ENCODE results near the gene TTC38.
"Not testable (repeated sequence)": the region's sequence is repeated elsewhere in the genome, so short reads cannot be mapped to it uniquely, and the experiment has no call there.

TTC38 gene

DNA sequence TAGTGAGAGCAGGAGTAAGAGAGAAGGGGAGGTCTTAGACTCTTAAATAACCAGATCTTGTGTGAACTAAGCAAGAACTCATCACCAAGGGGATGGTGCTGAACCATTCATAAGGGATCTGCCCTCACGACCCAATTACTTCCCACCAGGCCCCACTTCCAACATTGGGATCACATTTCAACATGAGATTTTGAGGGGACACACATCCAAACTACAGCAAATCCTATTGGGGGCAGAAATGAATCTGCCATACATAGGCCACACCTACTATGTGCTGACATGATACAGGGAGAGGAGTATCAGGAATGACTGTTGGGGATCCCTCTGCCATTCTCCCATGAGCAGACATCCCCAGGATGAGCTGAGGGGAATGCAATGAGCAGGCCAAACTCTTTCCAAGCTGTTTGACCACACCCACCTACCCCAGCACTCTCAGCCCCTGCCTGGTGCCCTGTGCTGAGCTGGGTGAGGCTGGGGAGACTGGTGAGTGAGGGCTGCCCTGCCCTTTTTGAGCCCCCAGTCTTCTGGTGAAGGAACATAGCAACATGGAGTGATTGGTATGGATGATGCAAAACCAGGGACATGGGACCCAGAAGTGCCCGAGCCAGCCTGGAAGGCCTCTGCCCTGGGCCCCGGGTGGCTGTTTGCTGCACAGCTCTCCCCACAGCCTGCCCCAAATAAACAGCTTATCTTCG lies 27.6 kb downstream of the TTC38 start:
- DNase-seq (ENCODE audit: low read depth in 1 of 2, low spot score in 1 of 2), result no peak

DNA sequence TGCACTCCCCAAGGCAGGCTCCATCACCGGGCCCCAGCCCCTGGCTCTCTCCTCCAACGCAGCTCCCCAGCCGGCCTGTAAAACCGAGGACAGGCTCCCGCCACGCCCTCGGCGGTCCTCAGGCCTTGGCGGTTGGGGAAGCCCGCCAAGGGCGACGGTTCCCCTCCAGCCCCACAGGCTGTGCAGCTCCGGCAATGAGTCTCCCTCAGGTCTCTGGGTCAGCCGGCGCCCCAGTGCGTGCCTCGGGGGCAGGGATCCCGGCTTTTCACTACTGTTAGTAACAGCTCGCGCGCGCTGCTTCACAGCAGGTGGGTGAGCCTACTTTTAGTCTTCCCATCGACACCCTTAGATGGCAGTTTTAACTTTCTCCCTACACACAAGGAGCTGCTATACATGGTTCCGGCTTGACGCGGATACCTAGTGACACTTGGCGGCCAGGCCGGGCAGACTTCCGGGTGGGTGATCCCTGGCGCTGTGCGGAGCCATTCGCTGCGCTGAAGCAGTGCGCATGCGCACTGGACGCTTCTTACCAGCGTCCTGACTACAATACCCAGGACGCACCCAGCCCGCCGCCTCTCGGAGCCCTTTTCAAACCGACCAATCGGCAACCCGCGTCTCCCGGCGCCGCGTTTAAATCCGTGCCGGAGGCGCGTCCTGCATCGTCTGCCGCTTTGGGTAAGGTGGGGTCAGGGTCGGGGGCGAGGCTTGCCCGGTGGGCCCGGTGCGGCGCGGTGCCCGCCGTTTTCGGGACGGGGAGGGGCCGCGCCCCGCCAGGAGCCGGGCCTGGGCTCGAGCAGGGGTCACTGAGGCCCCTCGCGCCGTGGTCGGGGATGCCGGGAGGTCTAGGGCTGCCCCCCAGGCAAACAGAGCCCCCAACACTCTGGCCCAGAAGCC lies 28.7 kb downstream of the TTC38 start, which contains the start of gene GTSE1:
GTSE1 (plus strand) TSS at position 614 of the 894 bp plus-strand sequence. CDS start 531 bp downstream, outside the sequence.
- peak; percentile 90 to 96 for DNase-seq (ENCODE audit: low read depth in 1 of 2, low spot score in 1 of 2)

DNA sequence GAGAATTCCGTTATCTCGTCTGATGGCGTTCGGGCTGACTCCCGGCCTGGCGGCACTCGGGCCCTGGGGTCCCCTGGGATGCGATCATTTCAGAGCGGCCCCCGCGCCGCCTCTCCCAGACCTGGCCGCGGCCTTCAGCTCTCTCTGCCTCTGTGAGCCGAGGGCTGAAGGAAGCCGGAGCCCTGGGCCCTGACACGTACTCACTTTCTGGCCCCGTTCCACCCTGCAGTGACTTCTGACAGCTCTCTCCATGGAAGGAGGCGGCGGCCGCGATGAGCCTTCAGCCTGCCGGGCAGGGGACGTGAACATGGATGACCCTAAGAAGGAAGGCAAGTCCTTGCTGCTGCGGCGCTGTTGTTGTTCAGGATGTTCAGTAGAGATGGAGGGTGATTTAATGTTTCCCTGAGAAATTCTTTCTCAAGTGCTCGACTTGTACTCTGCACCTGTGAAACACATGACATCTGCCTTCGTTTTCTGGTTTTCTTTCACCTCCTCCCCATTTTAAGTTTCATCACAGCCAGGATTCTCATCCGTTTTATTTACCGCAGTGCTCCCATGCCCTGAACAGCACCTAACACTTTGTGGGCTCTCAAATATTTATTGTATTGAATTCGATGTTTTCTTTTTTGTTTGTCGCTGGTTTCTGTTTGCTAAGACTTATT lies 29.5 kb downstream of the TTC38 start:
- no peak for DNase-seq (ENCODE audit: low read depth in 1 of 2, low spot score in 1 of 2)

DNA sequence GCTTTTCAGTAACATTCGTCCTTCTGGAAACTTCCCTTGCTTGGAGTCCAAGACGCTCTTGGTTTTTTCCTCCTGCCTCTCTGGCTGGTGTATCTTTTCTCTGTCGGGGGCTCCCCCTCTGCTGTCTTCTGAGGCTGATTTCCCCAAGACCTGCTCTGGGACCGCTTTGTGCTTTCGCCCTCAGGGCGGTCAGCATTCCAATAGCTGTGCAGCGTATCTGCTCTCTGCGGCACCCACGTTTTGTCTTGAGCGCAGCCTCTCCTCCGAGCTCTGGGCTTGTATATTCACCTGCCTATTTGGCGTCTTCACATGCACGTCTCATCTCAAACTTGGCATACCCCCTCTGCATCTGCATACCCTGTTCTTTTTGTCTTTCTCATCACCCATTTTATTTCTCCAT lies 31.3 kb downstream of the TTC38 start:
- DNase-seq (ENCODE audit: low read depth in 1 of 2, low spot score in 1 of 2), result no peak

DNA sequence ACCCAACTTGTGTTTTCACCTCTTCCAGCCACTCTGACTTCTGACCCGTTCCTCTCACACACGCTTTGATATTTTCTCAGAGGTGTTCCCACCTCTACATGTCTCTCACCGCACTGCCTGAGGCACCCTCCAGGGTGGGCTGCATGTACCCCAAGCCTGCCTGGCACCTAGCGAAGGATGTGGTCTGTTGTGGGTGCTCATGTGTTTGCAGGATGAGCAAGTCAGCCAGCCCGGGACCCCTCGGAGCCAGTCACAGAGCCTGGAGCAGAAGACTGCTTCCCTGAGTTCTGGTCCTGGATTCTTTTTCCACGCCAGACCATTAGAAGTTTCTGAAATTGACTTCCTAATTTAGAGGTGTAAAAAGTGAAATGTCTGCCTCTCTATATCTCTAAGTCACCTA lies 32.7 kb downstream of the TTC38 start:
- no peak for DNase-seq (ENCODE audit: low read depth in 1 of 2, low spot score in 1 of 2)

DNA sequence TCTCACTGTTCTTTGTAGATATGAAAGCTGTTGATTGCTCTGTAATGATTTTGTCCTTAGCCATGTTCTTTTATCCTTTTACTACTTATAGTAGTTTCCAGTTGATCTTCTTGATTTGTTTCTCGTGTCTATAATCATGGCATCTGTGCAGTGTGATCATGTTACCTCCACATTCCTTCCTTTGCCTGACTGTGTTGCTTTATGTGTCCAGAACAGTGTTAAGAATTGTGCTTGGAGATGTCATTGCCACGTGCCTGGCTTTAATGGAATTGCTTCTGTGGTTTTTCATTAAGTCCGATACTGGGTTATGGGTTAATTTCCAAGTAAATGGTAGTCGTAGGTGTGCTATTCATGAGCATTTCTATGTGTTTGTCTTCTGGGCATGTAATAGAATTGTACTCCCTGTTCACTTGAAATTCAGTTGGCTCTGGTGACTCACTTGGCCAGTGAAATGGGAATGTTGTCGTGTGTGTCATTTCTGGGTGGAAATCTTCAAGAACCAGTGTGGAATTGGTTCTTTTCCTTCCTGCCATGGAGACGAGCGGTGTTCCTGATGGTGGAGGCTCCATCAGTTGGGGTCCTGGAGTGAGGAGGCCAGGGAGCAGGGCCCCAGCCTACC lies 35.6 kb downstream of the TTC38 start:
- no peak for DNase-seq (ENCODE audit: low read depth in 1 of 2, low spot score in 1 of 2)

DNA sequence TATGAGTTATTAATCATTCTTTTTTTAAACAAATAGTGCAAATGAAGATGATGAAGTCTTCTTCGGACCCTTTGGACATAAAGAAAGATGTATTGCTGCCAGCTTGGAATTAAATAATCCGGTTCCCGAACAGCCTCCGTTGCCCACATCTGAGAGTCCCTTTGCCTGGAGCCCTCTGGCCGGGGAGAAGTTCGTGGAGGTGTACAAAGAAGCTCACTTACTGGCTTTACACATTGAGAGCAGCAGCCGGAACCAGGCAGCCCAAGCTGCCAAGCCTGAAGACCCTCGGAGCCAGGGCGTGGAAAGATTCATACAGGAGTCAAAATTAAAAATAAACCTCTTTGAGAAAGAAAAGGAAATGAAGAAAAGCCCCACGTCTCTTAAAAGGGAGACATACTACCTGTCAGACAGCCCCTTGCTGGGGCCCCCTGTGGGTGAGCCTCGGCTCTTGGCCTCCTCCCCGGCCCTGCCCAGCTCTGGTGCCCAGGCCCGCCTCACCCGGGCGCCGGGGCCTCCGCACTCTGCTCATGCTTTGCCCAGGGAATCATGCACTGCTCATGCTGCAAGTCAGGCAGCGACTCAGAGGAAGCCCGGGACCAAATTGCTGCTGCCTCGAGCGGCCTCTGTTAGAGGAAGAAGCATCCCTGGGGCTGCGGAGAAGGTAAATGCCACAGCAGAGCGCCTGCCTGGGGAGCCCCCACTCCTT lies 40.6 kb downstream of the TTC38 start:
- DNase-seq (ENCODE audit: low read depth in 1 of 2, low spot score in 1 of 2), result no peak

DNA sequence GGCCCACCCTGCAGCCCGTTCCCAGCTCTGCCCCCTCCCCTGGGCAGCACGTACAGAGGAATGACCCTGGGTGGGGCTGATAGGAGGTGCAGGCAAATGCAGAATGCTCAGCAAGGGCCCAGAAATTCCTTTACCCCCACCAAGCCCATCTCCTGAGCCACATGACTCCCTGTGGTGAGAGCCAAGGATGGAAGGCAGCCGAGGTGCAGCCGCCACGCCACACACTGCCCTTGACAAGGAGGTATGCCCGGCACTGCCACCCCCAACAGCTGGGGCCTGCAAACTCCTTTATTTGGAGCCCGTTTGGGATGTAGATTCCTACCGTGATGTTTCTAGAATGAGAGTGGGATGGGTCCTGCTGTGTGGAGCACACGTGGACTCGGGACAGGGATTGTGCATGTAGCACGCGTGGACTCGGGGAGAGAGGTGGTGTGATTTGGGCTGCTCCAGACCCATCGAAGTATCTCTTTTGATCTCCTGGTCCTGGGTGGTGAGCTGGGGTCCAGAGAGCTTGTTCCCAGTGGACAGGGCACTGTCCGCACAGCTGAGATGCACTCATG lies 41.8 kb downstream of the TTC38 start:
- no peak for DNase-seq (ENCODE audit: low read depth in 1 of 2, low spot score in 1 of 2)

DNA sequence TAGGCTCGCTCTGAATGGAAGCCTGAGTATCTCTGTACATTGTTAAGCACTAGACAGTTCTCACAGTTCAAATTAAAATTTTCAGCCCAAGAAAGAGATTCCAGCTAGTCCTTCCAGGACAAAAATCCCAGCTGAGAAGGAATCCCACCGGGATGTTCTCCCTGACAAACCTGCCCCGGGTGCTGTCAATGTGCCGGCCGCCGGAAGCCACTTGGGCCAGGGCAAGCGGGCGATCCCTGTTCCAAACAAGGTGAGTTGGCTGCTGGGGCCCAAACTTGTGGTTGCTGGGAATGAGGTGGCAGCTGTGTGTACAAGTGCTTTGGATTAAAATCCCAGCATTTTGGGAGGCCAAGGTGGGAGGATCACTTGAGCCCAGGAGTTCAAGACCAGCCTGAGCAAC lies 44.2 kb downstream of the TTC38 start:
- DNase-seq (ENCODE audit: low read depth in 1 of 2, low spot score in 1 of 2), result no peak

DNA sequence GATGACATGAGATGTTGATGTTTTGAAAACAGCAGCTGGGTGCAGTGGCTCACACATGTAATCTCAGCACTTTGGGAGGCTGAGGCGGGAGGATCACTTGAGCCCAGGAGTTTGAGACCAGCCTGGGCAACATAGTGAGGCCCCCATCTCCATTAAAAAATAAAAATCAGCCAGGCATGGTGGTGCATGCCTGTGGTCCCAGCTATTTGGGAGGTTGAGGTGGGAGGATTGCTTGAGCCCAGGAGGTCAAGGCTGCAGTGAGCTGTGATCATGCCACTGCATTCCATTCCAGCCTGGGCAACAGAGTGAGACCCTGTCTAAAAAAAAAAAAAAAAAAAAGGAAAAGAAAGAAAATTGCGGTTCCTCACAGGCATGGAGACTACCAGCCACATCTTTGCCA lies 45.0 kb downstream of the TTC38 start:
- not testable (repeated sequence) for DNase-seq (ENCODE audit: low read depth in 1 of 2, low spot score in 1 of 2)

DNA sequence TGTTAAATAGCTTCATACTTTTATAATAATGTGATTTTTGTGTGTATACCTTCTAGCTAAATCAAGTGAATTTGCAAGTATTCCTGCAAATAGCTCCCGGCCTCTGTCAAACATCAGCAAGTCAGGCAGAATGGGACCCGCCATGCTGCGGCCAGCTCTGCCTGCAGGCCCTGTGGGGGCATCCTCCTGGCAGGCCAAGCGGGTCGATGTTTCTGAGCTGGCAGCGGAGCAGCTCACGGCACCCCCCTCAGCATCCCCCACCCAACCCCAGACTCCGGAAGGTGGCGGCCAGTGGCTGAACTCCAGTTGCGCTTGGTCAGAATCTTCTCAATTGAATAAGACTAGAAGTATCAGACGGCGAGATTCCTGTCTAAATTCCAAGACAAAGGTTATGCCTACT lies 48.2 kb downstream of the TTC38 start:
- no peak for DNase-seq (ENCODE audit: low read depth in 1 of 2, low spot score in 1 of 2)

DNA sequence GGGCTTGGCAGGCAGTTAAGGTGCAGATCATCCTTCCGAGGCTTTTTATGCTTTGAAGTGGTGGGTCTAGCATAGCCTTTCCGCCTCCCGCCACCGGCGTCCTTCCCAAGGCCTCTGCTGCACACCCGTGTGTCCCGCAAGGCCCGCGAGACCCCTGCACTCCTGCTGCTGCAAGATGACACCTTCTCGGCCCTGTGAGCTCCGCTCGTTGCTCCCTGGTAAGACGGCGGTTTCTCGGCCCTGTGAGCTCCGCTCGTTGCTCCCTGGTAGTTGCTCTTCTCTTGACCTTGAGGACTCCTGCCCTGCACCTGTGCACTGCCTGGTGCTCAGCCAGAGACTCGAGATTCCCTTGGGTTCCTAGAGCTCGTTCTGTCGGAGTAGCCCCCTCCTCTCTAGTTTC lies 49.8 kb downstream of the TTC38 start:
- DNase-seq (ENCODE audit: low read depth in 1 of 2, low spot score in 1 of 2), result no peak

DNA sequence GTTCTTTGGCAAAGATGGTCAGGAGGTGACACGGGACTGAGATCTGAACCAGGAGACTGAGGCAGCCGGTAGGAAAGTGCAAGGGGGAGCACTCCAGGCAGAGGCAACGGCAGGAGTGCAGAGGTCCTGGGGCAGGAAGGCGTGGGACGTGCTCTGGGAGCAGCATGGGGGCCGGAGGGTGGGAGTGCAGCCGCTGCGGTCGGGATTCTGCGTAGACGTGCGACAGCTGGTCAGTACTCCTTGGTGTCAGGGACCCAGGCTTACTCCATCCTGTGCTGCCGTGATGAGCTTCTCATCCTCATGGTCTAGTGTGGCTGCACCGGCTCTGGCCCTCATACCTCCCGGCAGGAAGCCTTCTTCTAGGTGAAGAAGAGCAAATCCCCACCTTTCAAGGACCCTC lies 50.8 kb downstream of the TTC38 start:
- no peak for DNase-seq (ENCODE audit: low read depth in 1 of 2, low spot score in 1 of 2)

DNA sequence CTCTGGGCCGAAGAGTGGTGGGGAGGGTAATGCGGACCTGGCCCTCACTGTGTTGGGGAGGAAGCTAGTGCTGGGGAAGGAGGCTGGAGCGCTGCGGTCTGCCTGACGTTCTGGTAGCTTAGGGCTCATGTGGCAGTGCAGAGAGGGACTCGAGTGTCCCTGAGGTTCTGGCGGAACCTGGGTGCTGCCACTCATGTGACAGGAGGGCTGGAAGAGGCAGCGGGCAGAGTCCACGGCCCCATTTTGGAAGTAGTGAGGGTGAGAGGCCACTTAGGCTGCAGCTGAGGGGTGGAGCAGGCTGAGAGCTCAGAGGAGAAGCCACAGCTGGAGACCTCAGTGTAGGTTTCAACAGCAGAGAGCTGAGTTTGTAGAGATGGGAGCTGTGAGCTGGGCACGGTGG lies 51.5 kb downstream of the TTC38 start:
- no peak for DNase-seq (ENCODE audit: low read depth in 1 of 2, low spot score in 1 of 2)

DNA sequence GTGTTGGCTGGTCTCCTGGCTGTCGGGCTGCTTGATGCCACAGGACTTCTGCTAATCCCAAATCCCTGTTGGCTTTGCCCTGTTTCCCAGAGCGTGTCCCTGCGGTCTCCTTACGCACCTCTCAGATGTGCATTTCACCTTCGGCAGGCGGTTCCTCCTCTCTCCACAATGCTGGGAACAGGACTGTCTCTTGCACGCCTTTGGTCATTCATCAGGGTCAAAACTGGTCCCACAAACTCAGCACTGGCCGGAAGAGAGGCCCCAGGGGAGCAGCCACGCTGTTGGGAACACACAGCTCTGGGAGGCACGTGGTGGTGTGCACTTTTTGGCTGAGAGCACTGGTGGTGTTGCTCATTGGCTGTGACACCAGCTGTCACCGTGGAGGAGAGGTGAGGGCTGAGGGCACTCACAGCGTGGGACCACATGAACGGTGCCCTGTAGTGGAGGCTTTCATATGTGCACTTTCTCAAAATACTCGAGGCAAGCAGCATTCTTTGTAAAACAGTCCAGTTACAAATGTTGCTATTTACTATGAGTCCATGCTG lies 52.4 kb downstream of the TTC38 start:
- DNase-seq (ENCODE audit: low read depth in 1 of 2, low spot score in 1 of 2), result no peak

DNA sequence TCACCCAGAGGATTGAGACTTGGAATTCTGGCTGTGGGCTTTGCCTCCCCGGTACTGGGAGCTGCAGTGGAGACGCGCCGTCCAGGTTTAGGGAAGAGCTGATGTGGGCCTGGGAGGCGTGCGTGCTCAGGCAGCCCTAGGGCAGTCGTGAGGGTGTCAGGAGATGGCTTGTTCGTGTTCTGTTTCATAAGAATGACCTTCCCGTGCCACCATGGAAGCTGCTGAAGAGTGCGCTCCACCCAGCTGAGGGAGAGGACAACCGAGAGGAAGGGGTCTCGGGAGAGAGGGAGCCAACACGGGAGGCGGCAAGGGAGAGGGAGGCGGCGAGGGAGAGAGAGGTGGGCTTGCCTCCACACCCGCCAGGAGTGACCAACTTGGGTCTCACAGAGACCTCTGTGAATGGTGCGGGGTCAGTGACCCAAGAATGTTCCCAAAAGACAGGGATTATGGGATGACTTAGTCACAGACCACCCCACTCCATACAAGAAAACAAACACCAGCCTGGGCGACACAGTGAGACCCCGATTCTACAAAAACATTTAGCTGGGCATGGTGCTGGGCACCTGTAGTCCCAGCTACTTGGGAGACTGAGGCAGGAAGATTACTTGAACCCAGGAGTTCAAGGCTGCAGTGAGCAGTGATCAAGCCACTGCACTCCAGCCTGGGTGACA lies 53.0 kb downstream of the TTC38 start:
- no peak for DNase-seq (ENCODE audit: low read depth in 1 of 2, low spot score in 1 of 2)

DNA sequence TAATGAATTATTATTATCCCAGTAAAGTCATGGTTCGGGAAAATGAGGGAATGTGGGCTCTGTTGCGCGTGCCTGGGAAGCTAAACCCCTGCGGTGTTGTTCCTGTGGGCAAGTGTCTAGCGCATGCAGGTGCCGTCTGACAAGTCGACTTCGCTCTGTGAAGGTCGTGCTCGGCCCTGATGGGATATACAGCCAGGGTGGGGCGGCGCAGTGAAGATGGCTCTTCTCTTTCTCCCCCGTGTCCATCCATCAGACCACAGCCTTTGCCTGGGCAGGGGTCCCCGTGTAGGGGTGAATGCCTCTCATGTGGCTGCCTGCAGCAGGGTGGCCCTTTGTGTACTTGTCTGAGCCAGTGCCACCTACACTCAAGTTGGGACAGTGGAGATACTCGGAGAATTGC lies 54.9 kb downstream of the TTC38 start:
- DNase-seq (ENCODE audit: low read depth in 1 of 2, low spot score in 1 of 2), result no peak

DNA sequence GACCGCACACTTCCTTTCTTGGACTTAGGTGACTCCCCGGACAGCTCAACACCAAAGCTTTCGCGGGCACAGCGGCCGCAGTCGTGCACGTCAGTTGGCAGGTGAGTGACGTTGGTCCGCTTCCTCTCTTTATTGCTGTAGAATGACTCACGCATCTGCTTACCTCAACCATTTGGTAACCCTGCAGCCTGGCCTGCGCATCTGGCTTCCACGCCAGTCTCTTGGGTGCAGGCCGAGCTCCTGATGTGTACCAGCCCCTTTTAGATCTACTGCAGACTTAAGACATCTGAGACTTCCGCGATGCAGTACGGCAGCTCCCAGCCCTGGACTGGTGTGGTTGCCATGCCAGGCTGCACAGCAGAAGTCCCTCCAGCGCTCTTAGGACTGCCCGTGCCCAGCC lies 55.4 kb downstream of the TTC38 start:
- DNase-seq (ENCODE audit: low read depth in 1 of 2, low spot score in 1 of 2), result no peak

DNA sequence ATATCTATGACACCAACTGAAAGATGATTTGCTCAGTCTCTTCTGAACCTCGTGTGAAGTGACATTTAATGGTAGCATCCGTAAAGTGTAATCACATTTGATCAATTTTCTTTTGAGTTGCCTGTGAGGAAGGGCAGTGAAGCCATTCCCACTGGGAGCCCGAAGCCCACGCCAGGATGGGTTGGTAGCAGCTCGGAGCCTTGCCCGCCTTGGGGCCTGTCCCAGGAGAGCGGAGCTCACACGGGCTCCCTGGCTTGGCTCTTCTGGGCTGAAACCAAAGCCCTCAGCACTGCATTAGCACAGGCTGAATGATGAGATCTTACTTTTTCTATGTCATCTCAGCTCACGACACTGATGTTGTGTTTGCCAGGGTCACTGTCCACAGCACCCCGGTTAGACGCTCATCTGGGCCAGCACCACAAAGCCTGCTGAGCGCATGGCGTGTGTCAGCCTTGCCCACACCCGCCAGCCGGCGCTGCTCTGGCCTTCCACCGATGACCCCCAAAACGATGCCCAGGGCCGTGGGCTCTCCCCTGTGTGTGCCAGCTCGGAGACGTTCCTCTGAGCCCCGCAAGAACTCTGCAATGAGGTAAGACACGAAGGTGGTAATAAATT lies 58.4 kb downstream of the TTC38 start:
- no peak for DNase-seq (ENCODE audit: low read depth in 1 of 2, low spot score in 1 of 2)
